ENCODE data around the gene KMO.

The KMO gene

GRCh38 chr1:241533326-241534115 lies 1.3 kb downstream of the KMO start:
- in situ Hi-C loops (cut with MboI; ENCODE audit: low sequenced_read_pairs): loop anchor here (25.0 kb wide), 1 partner anchor 104 kb away; the partner anchor contains the start of genes CHML and OPN3

- in situ Hi-C loops (cut with MboI; ENCODE audit: low sequenced_read_pairs): loop anchor here (25.0 kb wide), 1 partner anchor 101 kb away; the partner anchor contains the start of genes CHML and OPN3
Measured at GRCh38 chr1:241536304-241536703, 4.1 kb downstream of the KMO start.

GRCh38 chr1:241536969-241537368 lies 4.8 kb downstream of the KMO start:
- in situ Hi-C loops (cut with MboI; ENCODE audit: low sequenced_read_pairs): loop anchor here (25.0 kb wide), 1 partner anchor 100 kb away; the partner anchor contains the start of genes CHML and OPN3

GRCh38 chr1:241542199-241542907 lies 10.2 kb downstream of the KMO start:
- in situ Hi-C loops (cut with MboI; ENCODE audit: low sequenced_read_pairs): loop anchor here (25.0 kb wide), 1 partner anchor 95 kb away; the partner anchor contains the start of genes CHML and OPN3

GRCh38 chr1:241548008-241548407 lies 15.8 kb downstream of the KMO start:
- in situ Hi-C loops (cut with MboI; ENCODE audit: low sequenced_read_pairs): loop anchor here (25.0 kb wide), 1 partner anchor 89 kb away; the partner anchor contains the start of genes CHML and OPN3

- in situ Hi-C loops (cut with MboI; ENCODE audit: low sequenced_read_pairs): no loop called here
Measured at GRCh38 chr1:241550318-241550717, 18.1 kb downstream of the KMO start.

GRCh38 chr1:241551759-241552638 lies 19.8 kb downstream of the KMO start:
- in situ Hi-C loops (cut with MboI; ENCODE audit: low sequenced_read_pairs): no loop called here

GRCh38 chr1:241553886-241554592 lies 21.9 kb downstream of the KMO start:
- in situ Hi-C loops (cut with MboI; ENCODE audit: low sequenced_read_pairs): no loop called here

GRCh38 chr1:241555526-241555925 lies 23.3 kb downstream of the KMO start:
- in situ Hi-C loops (cut with MboI; ENCODE audit: low sequenced_read_pairs): no loop called here

- in situ Hi-C loops (cut with MboI; ENCODE audit: low sequenced_read_pairs): no loop called here
Measured at GRCh38 chr1:241557031-241557430, 24.9 kb downstream of the KMO start.

GRCh38 chr1:241557551-241558193 lies 25.5 kb downstream of the KMO start:
- in situ Hi-C loops (cut with MboI; ENCODE audit: low sequenced_read_pairs): no loop called here

- in situ Hi-C loops (cut with MboI; ENCODE audit: low sequenced_read_pairs): no loop called here
Measured at GRCh38 chr1:241560146-241560848, 28.1 kb downstream of the KMO start.

GRCh38 chr1:241560849-241561187 lies 28.6 kb downstream of the KMO start:
- in situ Hi-C loops (cut with MboI; ENCODE audit: low sequenced_read_pairs): no loop called here

- in situ Hi-C loops (cut with MboI; ENCODE audit: low sequenced_read_pairs): no loop called here
Measured at GRCh38 chr1:241569848-241570247, 37.7 kb downstream of the KMO start.

GRCh38 chr1:241574154-241574553 lies 42.0 kb downstream of the KMO start:
- in situ Hi-C loops (cut with MboI; ENCODE audit: low sequenced_read_pairs): no loop called here

- in situ Hi-C loops (cut with MboI; ENCODE audit: low sequenced_read_pairs): no loop called here
Measured at GRCh38 chr1:241579434-241579833, 47.3 kb downstream of the KMO start.

- in situ Hi-C loops (cut with MboI; ENCODE audit: low sequenced_read_pairs): no loop called here
Measured at GRCh38 chr1:241582921-241583321, 50.7 kb downstream of the KMO start.

- in situ Hi-C loops (cut with MboI; ENCODE audit: low sequenced_read_pairs): no loop called here
Measured at GRCh38 chr1:241586905-241587512, 54.8 kb downstream of the KMO start.

GRCh38 chr1:241589521-241589920 lies 57.3 kb downstream of the KMO start:
- in situ Hi-C loops (cut with MboI; ENCODE audit: low sequenced_read_pairs): no loop called here

All from HL-60/S4 treated with phorbol 12-myristate 13-acetate at 8.2 ng/mL for 4 days and 3 days (cell line).